GM19324 (cell line): Measurements from ENCODE around the gene SPTA1.
"Not testable (repeated sequence)": the region's sequence is repeated elsewhere in the genome, so short reads cannot be mapped to it uniquely, and the experiment has no call there.

Experiments used
- ATAC-seq: cut with Tn5 transposase; IDR thresholded peaks from one replicate; pipeline ENCODE4 v1.9.1; 2021; ENCODE audit warnings: mild to moderate bottlenecking, moderate library complexity; ENCODE audit not compliant: unreplicated experiment, low FRiP score

Gene SPTA1

GRCh38 chr1:158686111-158687009 is at the start of gene SPTA1:
TSS of gene SPTA1 (minus strand) at chr1:158686715. CDS start at chr1:158686517, 198 bp downstream.
- ATAC-seq: no peak

- ATAC-seq: no peak
These were observed 49.3 kb upstream of the SPTA1 start for GRCh38 chr1:158735848-158736247.

GRCh38 chr1:158732524-158732923 is 46.0 kb upstream of the SPTA1 start:
- ATAC-seq: no peak

- no peak for ATAC-seq
These were observed 45.2 kb upstream of the SPTA1 start for GRCh38 chr1:158731707-158732106.

- ATAC-seq: no peak
These were observed 43.9 kb upstream of the SPTA1 start for GRCh38 chr1:158730453-158730852.

GRCh38 chr1:158728510-158729225 is 42.2 kb upstream of the SPTA1 start:
- ATAC-seq: no peak

GRCh38 chr1:158724442-158724841 is 37.9 kb upstream of the SPTA1 start:
- no peak for ATAC-seq

- no peak for ATAC-seq
These were observed 34.1 kb upstream of the SPTA1 start, which contains the start of gene OR6K3 for GRCh38 chr1:158720620-158721019. TSS of gene OR6K3 (minus strand) at chr1:158720720. CDS start at chr1:158718115, 2,605 bp downstream.

- ATAC-seq: no peak
These were observed 33.1 kb upstream of the SPTA1 start for GRCh38 chr1:158719664-158720063.

- no peak for ATAC-seq
These were observed 30.8 kb upstream of the SPTA1 start for GRCh38 chr1:158717344-158717743.

- no peak for ATAC-seq
These were observed 29.8 kb upstream of the SPTA1 start for GRCh38 chr1:158716335-158716734.

- no peak for ATAC-seq
These were observed 28.2 kb upstream of the SPTA1 start for GRCh38 chr1:158714754-158715153.

- ATAC-seq: no peak
These were observed 24.6 kb upstream of the SPTA1 start for GRCh38 chr1:158711098-158711497.

- ATAC-seq: no peak
These were observed 19.6 kb upstream of the SPTA1 start for GRCh38 chr1:158706096-158706495.

- ATAC-seq: no peak
These were observed 14.0 kb upstream of the SPTA1 start, which contains the start of gene OR6K2 for GRCh38 chr1:158700552-158700951. TSS of gene OR6K2 (minus strand) at chr1:158700652. CDS start at chr1:158700652, 0 bp downstream.

- ATAC-seq: no peak
These were observed 8.1 kb upstream of the SPTA1 start for GRCh38 chr1:158694596-158694995.

GRCh38 chr1:158692356-158692755 is 5.8 kb upstream of the SPTA1 start:
- no peak for ATAC-seq

- no peak for ATAC-seq
These were observed 5.4 kb upstream of the SPTA1 start for GRCh38 chr1:158691907-158692306.

GRCh38 chr1:158691149-158691548 is 4.6 kb upstream of the SPTA1 start:
- not testable (repeated sequence) for ATAC-seq

- no peak for ATAC-seq
These were observed 3.4 kb upstream of the SPTA1 start for GRCh38 chr1:158689875-158690274.

GRCh38 chr1:158689110-158689509 is 2.6 kb upstream of the SPTA1 start:
- no peak for ATAC-seq
